Right lobe of liver (tissue), 4 donors: ENCODE results near the gene YIPF4.
"Not testable (repeated sequence)": the region's sequence is repeated elsewhere in the genome, so short reads cannot be mapped to it uniquely, and the experiment has no call there.

Source experiments
- CTCF ChIP-seq, 4 donors: fragments of 200-600 bp in 3 of 4; fragments of 450-650 bp in 1 of 4; IDR thresholded peaks; one replicate each; pipeline versions ENCODE4 v1.5.1 to v1.8.0; 2016 to 2022; ENCODE audit warnings: antibody characterized with exemption in 4 of 4, mild to moderate bottlenecking in 2 of 4
- POLR2A ChIP-seq: fragments of 450-650 bp; IDR thresholded peaks from one replicate; pipeline ENCODE4 v1.6.1; 2017; ENCODE audit warnings: antibody characterized with exemption, mild to moderate bottlenecking
- donor health status: DM: no; HTN: no; CAD: no.
- donor health status: DM: no; HTN: no; CAD: no.
- donor health status: DM: no; HTN: yes; CAD: no.

DNA sequence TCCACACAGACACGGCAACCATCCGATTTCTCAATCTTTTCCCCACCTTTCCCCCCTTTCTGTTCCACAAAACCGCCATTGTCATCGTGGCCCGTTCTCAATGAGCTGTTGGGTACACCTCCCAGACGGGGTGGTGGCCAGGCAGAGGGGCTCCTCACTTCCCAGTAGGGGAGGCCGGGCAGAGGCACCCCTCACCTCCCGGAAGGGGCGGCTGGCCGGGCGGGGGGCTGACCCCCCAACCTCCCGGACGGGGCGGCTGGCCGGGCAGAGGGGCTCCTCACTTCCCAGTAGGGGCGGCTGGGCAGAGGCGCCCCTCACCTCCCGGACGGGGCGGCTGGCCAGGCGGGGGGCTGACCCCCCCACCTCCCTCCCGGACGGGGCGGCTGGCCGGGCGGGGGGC lies 15.8 kb downstream of the YIPF4 start:
- not testable (repeated sequence) for TF ChIP-seq POLR2A; CTCF (IDR thresholded peaks at IDR 0.05)
